Measurements from ENCODE around the gene EFTUD2. TPM values are rescaled to one million over a fixed set of nuclear protein-coding genes. Genes with fewer than 3 reads are reported as not detected.

EFTUD2 gene
- total RNA-seq, 4 donors from 2014 or later, result 62.5 to 131 (median 75.0) TPM

DNA sequence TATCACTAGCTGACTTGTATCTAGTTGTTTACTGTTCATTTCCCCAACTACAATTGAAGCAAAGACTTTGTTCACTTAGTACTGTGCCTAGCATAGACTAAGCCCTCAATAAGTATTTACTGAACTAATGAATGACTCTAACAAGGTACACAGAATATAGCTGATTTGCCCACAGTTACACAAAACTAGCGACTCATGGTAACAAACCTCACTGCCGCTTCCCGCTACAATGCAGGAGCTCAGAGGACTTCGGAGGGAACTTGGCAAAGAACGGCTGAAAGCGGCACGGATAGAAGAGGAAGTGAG lies 524 bp downstream of the EFTUD2 start:
- DNase-seq (ENCODE audit: low spot score) (no peak), ATAC-seq (ENCODE audit: low FRiP score) (no peak)
- TF ChIP-seq, protein P1, sequence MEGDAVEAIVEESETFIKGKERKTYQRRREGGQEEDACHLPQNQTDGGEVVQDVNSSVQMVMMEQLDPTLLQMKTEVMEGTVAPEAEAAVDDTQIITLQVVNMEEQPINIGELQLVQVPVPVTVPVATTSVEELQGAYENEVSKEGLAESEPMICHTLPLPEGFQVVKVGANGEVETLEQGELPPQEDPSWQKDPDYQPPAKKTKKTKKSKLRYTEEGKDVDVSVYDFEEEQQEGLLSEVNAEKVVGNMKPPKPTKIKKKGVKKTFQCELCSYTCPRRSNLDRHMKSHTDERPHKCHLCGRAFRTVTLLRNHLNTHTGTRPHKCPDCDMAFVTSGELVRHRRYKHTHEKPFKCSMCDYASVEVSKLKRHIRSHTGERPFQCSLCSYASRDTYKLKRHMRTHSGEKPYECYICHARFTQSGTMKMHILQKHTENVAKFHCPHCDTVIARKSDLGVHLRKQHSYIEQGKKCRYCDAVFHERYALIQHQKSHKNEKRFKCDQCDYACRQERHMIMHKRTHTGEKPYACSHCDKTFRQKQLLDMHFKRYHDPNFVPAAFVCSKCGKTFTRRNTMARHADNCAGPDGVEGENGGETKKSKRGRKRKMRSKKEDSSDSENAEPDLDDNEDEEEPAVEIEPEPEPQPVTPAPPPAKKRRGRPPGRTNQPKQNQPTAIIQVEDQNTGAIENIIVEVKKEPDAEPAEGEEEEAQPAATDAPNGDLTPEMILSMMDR (IDR thresholded peaks at IDR 0.05), result no peak

DNA sequence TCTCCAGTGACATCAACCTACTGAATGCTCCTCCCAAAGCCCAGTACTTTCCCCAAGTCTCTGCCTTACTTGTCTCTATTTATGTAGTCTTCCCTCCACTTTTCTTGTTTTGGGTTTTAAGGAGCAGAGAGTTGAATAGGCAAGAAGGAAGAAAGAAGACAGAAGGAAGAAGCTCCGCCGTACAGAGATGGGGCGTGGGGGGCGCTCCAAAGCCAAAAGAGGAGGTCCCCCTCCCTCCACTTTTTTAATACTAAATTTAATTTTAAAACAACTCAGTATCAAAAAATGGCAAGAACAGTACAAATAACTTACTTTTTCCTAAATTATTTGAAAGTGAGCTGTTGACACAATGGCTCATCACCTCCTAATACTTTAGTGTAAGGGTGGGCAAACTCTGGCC lies 4.6 kb downstream of the EFTUD2 start:
- TF ChIP-seq, protein P1 (IDR thresholded peaks at IDR 0.05), result no peak
- DNase-seq (ENCODE audit: low spot score), result no peak
- ATAC-seq (ENCODE audit: low FRiP score), result no peak

DNA sequence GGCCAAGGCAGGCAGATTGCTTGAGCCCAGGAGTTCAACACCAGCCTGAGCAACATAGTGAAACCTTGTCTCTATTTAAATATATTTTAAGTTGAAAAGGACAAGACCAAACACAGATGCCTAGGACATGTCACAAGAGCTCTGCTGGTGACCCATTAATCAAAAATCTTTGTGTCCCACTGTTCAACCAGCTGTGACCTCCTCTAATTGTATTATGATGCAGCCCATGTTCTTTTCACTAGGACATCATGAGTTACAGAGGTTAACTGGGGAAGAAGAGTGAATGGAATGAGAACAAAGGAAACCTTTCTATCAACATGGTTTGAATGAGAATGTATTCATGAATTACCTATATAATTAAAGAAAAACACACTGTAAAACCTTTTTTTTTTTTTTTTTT lies 7.0 kb downstream of the EFTUD2 start:
- ATAC-seq (ENCODE audit: low FRiP score), result no peak
- TF ChIP-seq, protein P1 (IDR thresholded peaks at IDR 0.05), result no peak
- no peak for DNase-seq (ENCODE audit: low spot score)

DNA sequence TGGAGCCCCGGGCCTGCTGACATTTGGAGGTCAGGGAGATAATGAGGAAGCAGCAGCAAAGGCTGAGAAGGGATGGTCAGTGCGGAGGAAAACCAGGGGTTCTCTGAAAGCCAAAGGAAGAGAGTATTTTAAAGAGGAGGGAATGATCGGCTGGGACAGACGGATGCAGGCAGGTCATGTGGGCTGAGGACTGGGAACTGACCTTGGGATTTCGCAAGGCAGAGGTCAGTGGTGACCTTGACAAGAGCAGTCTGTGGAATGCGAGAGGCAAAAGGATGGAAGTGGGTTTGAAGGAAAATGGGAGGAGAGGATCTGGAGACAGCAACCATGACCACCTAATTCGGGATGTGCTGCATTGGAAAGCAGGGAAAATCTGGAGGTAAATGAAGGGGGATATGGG lies 10.2 kb downstream of the EFTUD2 start:
- TF ChIP-seq, protein P1 (IDR thresholded peaks at IDR 0.05), result no peak
- ATAC-seq (ENCODE audit: low FRiP score) (no peak), DNase-seq (ENCODE audit: low spot score) (no peak)

DNA sequence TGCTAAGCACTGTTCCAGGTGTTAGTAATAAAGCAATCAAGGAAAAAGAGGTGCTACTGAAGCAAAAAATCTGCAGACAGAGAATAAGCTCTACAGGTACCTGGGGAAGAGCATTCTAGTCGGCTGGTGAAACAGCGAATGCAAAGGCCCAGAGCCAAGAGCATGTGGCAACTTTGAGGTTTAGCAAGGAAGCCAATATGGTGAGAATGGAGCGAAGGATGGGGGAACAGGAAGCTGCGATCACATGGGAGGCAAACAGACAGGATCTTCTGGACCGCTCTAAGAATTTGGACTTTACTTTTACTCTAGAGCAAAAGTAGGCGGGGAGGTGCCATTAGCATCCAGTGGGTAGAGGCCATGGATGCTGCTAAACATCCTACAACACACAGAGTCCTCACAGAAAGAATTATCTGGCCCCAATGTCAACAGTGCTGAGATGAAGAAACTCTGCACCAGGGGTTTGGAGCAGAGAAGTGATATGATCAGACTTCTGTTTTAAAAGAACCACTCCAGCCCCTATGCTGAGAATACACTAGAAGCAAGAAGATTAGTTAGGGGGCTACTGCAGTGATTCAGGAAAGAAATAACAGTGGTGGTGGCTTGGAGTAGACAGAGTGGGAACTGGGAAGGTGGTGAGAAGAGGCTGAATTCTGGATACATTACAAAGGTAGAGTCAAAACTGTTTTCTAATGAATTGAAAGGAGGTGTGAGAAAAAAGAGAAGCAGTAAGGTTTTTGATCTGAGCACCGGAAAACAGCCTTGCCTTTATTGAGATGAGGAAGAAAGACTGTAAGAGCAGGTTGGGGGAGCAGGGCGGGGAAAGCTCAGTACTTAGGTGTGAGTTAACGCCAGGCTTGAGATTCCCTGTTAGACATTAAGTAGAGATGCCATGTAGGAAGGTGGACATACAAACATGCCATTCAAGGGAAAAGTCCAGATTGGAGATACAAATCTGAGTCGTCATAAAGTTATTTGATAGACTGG lies 11.0 kb downstream of the EFTUD2 start:
- TF ChIP-seq, protein P1 (IDR thresholded peaks at IDR 0.05), result no peak
- DNase-seq (ENCODE audit: low spot score), result no peak
- no peak for ATAC-seq (ENCODE audit: low FRiP score)

DNA sequence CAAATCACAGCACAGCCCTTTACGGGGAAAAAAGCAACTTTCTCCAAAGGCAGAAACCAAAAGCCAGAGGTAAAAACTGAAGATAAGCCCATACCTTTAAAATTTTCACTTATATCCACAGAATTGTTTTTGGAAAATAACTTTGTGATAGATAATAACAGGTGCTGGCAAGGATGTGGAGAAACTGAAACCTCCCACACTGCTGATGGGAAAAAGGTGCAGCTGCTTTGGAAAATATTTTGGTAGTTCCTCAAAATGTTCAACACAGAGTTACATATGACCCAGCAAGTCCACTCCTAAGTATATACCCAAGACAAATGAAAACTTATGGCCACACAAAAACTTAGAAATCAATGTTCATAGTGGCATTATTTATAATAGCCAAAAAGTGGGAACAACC lies 12.2 kb downstream of the EFTUD2 start:
- DNase-seq (ENCODE audit: low spot score) (no peak), ATAC-seq (ENCODE audit: low FRiP score) (no peak)
- TF ChIP-seq, protein P1 (IDR thresholded peaks at IDR 0.05), result no peak

DNA sequence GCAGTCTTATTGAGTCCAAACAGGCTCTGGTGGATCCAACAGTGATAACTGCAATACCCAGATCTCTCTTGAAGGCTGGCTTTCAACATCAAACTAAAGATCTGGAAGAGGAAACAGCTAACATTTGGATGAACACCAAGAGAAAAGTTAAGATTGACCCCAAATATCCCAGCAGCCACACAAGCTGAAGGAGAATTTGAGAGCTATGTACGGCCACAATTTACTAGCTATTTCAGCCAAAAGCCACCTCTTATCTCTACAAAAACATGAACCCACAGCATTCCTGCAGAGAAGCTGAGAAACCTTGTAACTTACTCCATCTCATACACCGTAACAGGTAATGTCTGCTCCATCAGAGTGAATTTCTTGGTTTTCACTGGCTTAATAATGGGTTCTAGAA lies 14.3 kb downstream of the EFTUD2 start:
- DNase-seq (ENCODE audit: low spot score) (no peak), ATAC-seq (ENCODE audit: low FRiP score) (no peak)
- TF ChIP-seq, protein P1 (IDR thresholded peaks at IDR 0.05), result no peak
